NCI-H748 (cell line): ENCODE measurements around the gene METTL25.
A peak's percentile ranks its signal among the peaks of the same experiment; 100 is the strongest.
"Not testable (repeated sequence)": the region's sequence is repeated elsewhere in the genome, so short reads cannot be mapped to it uniquely, and the experiment has no call there.

Experiments used
- DNase-seq: peaks from one replicate; lab custom pipeline; 2025; ENCODE audit not compliant: unreplicated experiment; lab: John Stamatoyannopoulos, UW

The METTL25 gene

GRCh38 chr12:82358200-82359114 is at the start of gene METTL25, which contains the start of gene CCDC59:
Gene METTL25 (plus strand): TSS chr12:82358529. CDS start chr12:82358566, 37 bp downstream.
Gene CCDC59 (minus strand): TSS chr12:82358387. CDS start chr12:82358376, 11 bp downstream.
- DNase-seq = peak; percentile 99

DNA sequence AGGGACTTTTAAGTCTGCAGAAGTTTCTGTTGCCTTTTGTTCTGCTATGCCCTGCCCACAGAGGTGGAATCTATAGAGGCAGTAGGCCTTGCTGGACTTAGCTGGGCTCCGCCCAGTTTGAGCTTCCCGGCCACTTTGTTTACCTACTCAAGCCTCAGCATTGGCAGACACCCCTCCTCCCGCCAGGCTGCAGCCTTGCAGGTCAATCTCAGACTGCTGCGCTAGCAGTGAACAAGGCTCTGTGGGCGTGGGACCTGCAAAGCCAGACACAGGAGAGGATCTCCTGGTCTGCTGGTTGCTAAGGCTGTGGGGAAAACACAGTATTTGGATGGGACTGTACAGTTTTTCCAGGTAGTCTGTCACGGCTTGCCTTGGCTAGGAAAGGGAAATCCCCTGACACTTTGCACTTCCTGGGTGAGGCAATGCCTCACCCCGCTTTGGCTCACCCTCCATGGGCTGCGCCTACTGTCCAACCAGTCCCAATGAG is 43.9 kb upstream of the METTL25 start:
- peak; percentile 77 for DNase-seq

DNA sequence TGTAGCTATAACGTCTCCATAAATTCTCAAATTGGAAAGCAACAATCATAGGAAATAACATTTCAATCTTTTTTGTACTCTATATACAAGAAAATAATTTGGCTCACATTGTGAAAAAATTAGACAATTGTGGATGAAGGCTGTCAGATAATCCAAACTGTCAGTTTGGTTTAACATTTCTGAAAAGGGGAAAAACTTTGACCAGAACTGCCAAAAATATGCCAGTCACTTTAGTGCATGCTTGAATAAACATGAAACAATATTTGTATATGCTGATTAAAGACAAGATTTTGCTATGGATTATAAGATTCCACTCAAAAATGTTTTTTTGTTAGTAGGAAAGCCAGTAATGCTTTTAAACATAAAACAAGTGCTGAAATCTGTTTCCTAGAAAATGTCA is 39.1 kb upstream of the METTL25 start:
- DNase-seq = no peak

DNA sequence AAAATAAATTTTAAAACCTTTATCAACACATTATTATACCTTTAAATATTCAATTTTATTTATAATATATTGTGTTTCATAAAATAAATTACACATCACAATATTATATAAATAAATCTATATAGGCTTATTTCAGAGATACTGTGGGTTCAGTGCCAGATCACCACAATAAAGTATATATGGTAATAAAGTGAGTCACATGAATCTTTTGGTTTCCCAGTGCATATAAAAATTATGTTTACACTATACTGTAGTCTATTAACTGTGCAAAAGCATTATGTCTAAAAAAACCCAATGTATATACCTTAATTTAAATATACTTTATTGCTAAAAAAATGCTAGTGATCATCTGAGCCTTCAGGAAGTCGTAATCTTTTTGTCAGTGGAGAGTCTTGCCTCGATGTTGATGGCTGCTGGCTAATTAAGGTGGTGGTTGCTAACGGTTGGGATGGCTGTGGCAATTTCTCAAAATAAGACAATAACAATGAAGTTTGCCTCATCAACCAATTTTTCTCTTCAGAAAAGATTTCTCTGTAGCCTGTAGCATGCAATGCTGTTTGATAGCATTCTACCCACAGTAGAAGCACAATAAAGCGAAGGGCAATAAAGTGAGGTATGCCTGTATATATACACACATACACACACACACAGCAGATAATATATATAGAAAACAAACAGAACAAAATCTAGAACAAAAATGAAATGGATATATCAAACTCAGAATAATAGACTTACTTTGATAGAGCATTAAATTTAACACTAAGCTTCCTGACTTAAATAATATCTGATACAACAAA is 32.6 kb upstream of the METTL25 start:
- peak; percentile 66 for DNase-seq

DNA sequence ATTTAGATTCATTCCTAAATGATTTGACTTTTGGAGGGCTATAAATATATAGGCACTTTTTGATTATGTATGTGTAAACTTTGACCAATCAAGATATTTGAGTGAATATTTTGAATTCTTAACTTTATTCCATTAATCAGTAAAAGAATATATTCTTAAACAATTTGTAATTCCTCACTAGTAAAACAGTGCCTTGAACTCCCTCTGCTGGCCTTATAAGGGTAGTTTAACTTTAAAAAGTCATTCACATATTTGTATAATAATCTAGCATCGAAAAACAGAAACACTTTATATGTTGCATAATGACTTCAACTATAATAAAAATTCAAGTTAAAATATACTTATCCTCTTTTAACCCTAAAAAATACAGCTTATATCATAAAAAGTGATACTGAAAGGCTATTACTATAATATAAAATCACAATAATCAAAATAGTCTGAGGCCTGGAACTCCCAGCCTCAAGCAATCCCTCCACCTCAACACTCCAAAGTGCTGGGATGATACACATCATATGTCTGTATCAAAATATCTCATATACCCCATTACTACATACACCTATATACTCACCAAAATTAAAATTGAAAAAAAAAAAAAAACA is 31.3 kb upstream of the METTL25 start:
- DNase-seq = peak; percentile 67

DNA sequence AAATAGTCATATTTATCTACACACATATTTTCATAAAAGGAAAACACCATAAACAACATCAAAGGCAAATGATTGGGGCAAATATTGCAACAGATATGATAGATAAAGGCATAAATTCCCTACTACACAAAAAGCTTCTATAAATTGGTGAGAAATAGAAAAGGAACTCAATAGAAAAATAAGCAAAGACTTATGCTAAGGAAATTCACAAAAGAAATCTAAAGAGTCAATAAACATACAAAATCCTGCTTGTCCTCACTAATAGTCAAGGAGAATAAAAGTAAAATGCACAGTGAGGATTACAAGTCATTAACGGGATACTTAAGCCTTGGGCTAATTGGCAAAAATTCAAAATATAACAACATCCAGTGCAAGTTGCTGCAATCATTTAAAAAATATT is 30.5 kb upstream of the METTL25 start:
- no peak for DNase-seq

- peak; percentile 99 for DNase-seq
These were observed 28.8 kb upstream of the METTL25 start for GRCh38 chr12:82329508-82329907.

DNA sequence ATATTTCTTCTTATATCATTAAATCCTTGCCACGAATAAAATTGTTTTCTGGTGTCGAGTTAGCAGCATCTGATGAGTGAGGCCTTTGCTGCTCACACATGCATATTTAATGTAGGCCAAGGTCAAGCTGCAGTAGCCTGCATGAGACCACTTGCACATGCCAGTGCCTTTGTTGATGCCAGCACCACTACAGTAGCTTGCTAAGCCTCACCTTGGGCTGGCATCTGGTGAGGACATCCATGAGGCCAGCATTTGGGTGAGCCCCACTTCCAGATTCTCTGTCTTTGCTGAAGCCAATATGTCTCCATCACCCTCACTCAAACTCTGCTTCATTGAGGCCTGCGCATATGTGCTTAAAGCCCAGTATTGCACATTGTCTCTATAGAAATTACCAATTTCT is 8.2 kb upstream of the METTL25 start:
- DNase-seq = no peak

GRCh38 chr12:82351390-82351789 is 6.9 kb upstream of the METTL25 start:
- DNase-seq = no peak

DNA sequence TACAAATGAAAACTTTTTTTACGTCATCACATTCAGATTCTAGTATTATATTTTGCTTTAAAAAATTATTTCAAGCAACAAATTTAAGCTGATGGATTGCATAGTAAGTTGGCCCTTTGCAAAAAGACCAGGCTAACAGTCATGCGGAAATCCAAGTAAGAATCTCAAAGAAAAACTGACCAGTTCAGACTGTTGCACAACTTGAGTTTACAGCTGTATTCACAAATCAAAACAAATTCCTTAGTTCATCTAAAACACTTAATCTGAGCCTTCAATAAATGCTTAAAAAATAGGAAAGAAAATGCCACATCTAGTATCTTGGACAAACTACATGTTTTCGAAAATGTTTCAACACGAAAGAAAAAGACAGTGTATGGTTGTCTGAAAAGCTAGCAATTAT is 989 bp upstream of the METTL25 start:
- no peak for DNase-seq

- no peak for DNase-seq
These were observed 507 bp upstream of the METTL25 start for GRCh38 chr12:82357845-82358199.

DNA sequence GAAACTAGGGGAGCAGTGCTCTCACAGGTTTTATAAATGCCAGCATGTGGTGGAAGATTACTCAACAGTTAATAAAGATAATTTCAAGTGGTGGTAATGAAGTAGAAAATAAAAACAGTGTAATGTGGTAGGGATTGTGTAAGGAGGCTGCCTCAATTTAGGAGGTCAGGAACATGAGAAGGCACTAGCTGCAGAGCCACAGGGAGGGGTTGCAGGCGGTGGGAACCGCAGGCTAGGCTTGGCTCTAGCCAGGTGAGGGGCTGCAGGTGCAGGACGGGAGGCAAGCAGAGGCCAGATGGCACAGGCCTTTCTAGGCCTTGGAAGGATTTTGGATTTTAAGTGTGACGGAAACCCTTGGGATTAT is 768 bp downstream of the METTL25 start:
- DNase-seq = peak; percentile 81

DNA sequence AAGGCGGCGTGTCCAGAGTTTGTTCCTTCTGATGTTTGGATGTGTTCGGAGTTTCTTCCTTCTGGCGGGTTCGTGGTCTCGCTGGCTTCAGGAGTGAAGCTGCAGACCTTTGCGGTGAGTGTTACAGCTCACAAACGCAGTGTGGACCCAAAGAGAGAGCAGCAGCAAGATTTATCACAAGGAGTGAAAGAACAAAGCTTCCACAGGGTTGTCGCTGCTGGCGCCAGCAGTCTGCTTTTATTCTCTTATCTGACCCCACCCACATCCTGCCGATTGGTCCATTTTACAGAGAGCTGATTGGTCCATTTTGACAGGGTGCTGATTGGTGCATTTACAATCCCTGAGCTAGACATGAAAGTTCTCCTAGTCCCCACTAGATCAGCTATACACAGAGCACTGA is 2.5 kb downstream of the METTL25 start:
- DNase-seq = not testable (repeated sequence)

GRCh38 chr12:82361461-82361915 is 3.2 kb downstream of the METTL25 start:
- no peak for DNase-seq

- DNase-seq = no peak
These were observed 5.7 kb downstream of the METTL25 start for GRCh38 chr12:82363990-82364389.

DNA sequence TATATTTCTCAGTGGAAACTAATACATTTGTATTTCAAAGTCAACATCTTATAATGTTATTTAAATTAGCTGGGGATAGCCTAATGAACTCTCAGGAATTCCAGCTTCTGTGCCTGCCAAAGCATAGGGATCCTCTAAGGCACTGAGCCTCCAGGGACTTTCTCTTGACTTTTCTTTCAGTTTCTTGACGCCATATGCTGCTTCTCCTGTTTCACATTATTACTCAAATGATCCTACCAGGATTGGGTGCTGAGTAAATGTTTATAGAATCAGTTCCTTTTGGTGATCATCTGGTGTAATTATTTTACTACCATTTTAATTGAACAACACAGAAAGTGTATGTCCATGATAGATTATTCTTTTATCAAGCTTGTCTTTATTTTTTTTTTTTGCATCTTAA is 7.9 kb downstream of the METTL25 start:
- DNase-seq = no peak

GRCh38 chr12:82375201-82375600 is 16.9 kb downstream of the METTL25 start:
- no peak for DNase-seq

DNA sequence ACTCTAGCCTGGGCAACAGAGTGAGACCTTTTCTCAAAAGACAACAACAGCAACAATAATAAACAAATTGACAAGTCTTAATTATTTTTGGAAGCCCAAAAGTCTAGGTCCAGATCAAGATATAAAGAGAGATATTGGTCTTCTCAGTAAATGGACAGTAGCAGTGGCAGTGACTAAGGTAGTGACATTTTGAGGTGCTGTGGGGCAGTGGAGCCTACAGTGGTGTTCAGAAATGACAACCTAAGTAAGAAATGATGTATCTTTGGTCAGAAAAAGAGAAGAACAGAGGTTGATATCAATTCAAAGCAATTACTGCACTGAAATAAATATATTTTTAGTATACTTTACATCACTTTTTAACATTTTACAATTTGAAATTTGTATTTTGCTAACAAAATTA is 20.7 kb downstream of the METTL25 start:
- no peak for DNase-seq

GRCh38 chr12:82383930-82384552 is 25.7 kb downstream of the METTL25 start:
- peak; percentile 26 for DNase-seq

DNA sequence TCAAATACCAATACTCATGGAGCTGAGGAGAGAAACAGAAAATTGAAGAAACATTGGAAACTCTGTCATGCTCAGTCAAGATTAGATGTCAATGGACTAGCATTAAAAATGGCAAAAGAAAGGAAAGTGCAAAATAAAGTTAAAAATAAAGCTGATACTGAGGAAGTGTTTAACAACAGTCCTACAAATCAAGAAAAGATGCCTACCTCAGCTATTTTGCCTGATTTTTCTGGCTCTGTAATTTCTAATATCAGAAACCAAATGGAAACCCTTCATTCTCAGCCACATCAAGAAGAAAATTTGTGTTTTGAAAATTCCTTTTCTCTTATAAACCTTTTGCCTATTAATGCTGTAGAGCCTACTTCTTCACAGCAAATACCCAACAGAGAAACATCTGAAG is 40.5 kb downstream of the METTL25 start:
- DNase-seq = no peak

GRCh38 chr12:82400819-82401218 is 42.5 kb downstream of the METTL25 start:
- DNase-seq = no peak
